Colon (tissue), 2 donors: Measurements from ENCODE around the gene WDFY3.

Experiments
- FAIRE-seq: peaks from 2 replicates; lab custom pipeline; 2012; peaks lifted over from hg19 to GRCh38; lab: Jason Lieb, UNC
- donor health status: control.
- donor health status: control.

The WDFY3 gene

DNA sequence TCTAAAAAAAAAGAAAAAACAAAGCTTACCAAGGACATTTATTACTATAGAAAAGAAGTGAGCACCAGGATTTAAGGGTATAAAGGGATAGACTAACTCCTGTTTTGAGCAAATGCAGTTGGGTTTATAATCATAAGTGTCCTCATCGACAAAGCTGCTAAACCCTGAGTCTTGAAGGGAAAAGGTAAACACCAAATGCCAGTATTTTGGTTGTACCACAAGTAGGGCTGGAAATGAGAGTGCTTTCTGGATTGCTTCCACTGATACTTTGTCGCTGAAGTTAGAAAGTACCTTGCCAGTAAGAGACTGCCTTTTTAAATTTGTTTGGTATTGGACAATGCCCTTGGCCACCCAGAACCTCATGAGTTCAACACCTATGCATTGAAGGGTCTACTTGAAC lies 53.7 kb downstream of the WDFY3 start:
- FAIRE-seq, result no peak

DNA sequence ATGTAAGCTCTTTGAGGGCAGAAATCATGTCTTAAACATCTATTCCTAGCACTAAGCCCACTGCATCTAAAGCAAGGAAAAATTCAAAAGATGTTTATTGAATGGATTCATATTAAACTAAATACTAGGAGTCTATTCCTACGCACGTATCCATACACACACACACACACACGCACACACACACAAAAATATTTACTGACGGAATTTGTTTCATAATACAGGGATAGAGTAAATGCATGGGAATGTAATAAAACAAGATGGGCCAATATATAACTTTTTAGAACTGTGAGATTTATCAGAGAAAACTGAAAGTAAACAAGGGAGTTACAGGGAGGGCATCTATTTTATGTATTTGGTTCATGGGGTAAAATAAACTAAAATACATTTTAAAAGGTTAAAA lies 57.6 kb downstream of the WDFY3 start:
- FAIRE-seq, result no peak

GRCh38 chr4:84907145-84907544 lies 59.3 kb downstream of the WDFY3 start:
- no peak for FAIRE-seq

GRCh38 chr4:84905646-84906045 lies 60.8 kb downstream of the WDFY3 start:
- FAIRE-seq, result no peak

- no peak for FAIRE-seq
Measured at GRCh38 chr4:84901740-84902281, 64.7 kb downstream of the WDFY3 start.

- FAIRE-seq, result no peak
Measured at GRCh38 chr4:84901173-84901572, 65.3 kb downstream of the WDFY3 start.

- no peak for FAIRE-seq
Measured at GRCh38 chr4:84899616-84900015, 66.9 kb downstream of the WDFY3 start.

- no peak for FAIRE-seq
Measured at GRCh38 chr4:84897516-84897915, 69.0 kb downstream of the WDFY3 start.

DNA sequence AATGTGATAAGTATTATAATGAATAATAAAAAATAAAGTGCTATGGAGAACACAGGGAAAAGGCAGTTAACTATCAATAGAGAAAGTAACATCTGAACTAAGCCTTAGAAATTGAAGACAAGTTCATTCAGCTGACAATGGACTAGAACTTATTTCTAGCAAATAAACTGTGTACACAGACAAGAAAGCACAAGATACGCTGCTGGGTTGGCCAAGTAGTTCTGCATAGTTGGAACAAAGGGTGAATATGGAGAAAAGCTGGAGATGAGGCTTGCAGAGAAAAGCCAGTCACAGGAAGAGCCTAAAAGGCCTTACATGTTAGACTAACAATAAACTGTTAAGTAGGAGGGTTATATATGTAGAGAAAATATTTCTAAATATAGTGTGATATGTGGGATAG lies 71.2 kb downstream of the WDFY3 start:
- no peak for FAIRE-seq

- no peak for FAIRE-seq
Measured at GRCh38 chr4:84894621-84895020, 71.9 kb downstream of the WDFY3 start.

GRCh38 chr4:84892950-84893349 lies 73.5 kb downstream of the WDFY3 start:
- FAIRE-seq, result no peak

DNA sequence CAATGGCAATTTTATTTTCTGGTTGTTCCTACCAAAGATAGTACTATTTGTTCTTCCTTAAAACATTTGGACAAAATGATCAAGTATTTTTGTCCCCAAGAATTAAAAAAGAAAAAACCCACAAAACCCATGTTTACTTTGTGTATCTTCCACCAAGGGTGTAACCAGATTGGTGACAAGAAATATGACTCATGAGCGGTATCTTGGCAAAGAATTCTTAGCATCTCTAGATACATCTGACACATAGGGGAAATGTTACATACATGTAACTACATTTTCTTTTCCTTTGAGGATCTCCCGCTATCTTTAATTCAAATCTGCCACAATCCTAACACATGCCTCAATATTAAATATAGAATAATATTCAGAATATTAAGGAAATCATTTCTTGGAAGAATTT lies 78.7 kb downstream of the WDFY3 start:
- FAIRE-seq, result no peak

GRCh38 chr4:84879651-84880200 lies 86.8 kb downstream of the WDFY3 start:
- FAIRE-seq, result no peak

GRCh38 chr4:84878546-84878945 lies 87.9 kb downstream of the WDFY3 start:
- FAIRE-seq, result peak; percentile 47

GRCh38 chr4:84878090-84878489 lies 88.4 kb downstream of the WDFY3 start:
- FAIRE-seq, result no peak

DNA sequence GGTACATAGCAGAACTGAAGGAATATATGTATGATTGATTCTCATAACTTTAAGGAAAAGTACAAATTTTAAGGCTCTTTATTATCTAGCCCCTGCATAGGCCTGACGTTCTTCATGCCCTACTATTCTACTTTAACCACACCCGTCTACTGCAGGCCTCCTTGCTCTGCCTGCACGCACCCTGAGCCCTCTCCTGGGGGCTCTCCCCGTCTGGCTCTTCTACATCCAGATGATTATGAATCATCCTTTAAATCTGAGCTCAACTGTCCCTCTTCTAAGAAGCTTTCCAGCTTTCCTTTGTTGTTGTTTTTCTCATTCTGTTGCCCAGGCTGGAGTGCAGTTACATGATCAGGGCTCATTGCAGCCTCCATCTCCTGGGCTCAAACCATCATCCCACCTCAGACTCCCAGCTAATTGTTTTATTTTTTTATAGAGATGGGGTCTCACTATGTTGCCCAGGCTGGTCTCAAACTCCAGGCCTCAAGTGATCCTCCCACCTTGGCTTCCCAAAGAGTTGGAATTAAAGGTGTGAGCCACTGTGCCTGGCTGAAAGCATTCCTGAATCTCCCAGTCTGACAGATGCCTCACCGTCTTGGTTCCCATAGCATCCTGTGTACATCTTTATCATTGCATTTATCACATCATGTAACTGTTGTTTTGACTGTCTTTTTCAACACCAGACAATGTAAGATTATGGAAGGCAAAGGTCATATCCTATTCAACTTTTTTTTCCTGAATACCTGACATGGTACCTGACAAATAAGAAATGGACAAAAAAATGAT lies 89.2 kb downstream of the WDFY3 start:
- no peak for FAIRE-seq

- FAIRE-seq, result no peak
Measured at GRCh38 chr4:84875636-84876371, 90.7 kb downstream of the WDFY3 start.

DNA sequence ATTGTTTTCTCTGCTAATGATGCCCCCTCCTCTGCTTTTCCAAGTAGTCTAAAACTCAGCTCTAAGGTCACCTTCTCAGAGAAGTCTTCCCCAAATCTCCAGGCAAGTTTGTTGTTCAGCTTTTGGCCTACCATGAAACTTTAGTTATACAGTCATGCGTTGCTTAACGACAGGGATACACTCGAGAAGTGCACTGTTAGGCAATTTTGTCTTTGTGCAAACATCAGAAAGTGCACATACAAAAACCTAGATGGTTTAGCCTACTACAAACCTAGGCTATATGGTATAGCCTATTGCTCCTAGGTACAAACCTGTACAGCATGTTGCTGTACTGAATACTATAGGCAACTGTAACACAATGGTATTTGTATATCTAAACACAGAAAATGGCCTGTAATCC lies 91.9 kb downstream of the WDFY3 start:
- no peak for FAIRE-seq

GRCh38 chr4:84870398-84871163 lies 95.9 kb downstream of the WDFY3 start:
- FAIRE-seq, result no peak

DNA sequence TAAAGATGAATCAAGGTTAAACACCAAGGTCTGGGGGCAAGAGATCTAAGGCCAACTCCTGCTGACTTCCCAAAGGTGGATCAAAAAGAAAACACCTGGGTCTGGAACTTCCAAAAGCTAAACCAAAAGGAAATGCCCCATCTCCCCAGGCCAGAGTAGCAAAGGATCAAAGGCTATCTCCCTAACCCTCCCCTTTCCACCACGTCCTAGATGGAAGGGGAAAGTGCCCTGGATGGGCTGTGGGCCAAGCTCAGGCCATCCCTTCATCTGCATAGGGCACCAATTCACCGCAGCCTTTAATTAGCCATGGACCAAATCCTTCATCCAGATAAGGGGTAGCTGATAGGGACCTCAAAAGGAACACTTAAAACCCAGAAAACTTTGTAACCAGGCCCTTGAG lies 100.2 kb downstream of the WDFY3 start:
- no peak for FAIRE-seq

GRCh38 chr4:84865600-84865999 lies 100.9 kb downstream of the WDFY3 start:
- FAIRE-seq, result no peak

DNA sequence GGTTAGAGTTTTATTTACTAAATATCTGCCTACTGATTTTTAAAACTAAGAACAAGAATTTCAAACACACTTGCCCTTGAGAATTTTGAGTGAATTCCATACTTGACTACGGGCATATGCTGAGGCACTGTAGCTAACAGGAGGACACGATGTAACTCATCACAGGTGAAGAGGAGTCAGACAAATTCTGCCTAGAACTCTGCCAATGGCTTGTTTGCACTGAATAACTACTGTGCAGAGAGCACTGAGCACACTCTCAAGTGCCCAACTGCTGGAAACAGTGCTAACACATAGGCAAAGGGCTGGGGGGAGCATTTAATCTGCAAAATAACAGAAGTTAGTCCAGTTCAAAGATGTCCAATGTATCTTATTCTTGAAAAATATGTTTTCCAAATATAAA lies 104.4 kb downstream of the WDFY3 start:
- FAIRE-seq, result no peak
